ENCODE data around the gene RTN4R. TPM values are rescaled to one million over a fixed set of nuclear protein-coding genes. Genes with fewer than 3 reads are reported as not detected.

Gene RTN4R
- total RNA-seq, 1 donor from 2014 or later = 2.9 TPM

GRCh38 chr22:20316844-20317401 lies 48.8 kb upstream of the RTN4R start:
- H3K27me3 ChIP-seq (ENCODE audit: insufficient read depth, low read length) = no peaks in the 10 kb centered on the region
- TF ChIP-seq EZH2 (IDR thresholded peaks at IDR 0.05; ENCODE audit: insufficient read depth, low read length) (no peak), CTCF (IDR thresholded peaks at IDR 0.05; ENCODE audit: insufficient read depth, low read depth, low read length) (no peak)
- Mint-ChIP-seq H3K9me3 (ENCODE audit: unreplicated experiment) (no peaks in the 10 kb centered on the region), H3K36me3 (ENCODE audit: low read depth, unreplicated experiment) (no peaks in the 10 kb centered on the region), H3K27me3 (ENCODE audit: low read depth, unreplicated experiment) (no peaks in the 10 kb centered on the region), H3K4me3 (ENCODE audit: unreplicated experiment) (no peak overlapping the region), H3K4me1 (ENCODE audit: low read depth, unreplicated experiment) (peaks cover 18% of the 10 kb centered on the region), H3K27ac (ENCODE audit: unreplicated experiment) (no peak overlapping the region)
- peaks cover 28% of the 10 kb centered on the region for H4K20me1 ChIP-seq (ENCODE audit: insufficient read depth, low read length)
- no peak overlapping the region for H3K27ac ChIP-seq (ENCODE audit: low read depth, low read length)
- H3K9me3 ChIP-seq (ENCODE audit: insufficient read depth, low read depth, low read length) = no peaks in the 10 kb centered on the region
- FAIRE-seq (no peak), DNase-seq (ENCODE audit: low read depth) (no peak)
- H3K4me1 ChIP-seq (ENCODE audit: insufficient read depth, low read length) = peaks cover 14% of the 10 kb centered on the region
- no peak overlapping the region for H3K4me2 ChIP-seq (ENCODE audit: low read length)
- no peak overlapping the region for H2AFZ ChIP-seq (ENCODE audit: low read depth, low read length)
- H3K36me3 ChIP-seq (ENCODE audit: insufficient read depth, low read length) = no peaks in the 10 kb centered on the region
- H3K4me3 ChIP-seq (ENCODE audit: insufficient read depth, low read depth, low read length) = no peak overlapping the region
- peaks cover 13% of the 10 kb centered on the region for H3K79me2 ChIP-seq (ENCODE audit: insufficient read depth, low read length)
- H3K9ac ChIP-seq (ENCODE audit: low read length) = no peak overlapping the region

- H4K20me1 ChIP-seq (ENCODE audit: insufficient read depth, low read length) = peaks cover 28% of the 10 kb centered on the region
- H3K27ac ChIP-seq (ENCODE audit: low read depth, low read length) = no peak overlapping the region
- no peaks in the 10 kb centered on the region for H3K36me3 ChIP-seq (ENCODE audit: insufficient read depth, low read length)
- no peak for DNase-seq (ENCODE audit: low read depth)
- H3K9ac ChIP-seq (ENCODE audit: low read length) = no peak overlapping the region
- no peak overlapping the region for H3K4me2 ChIP-seq (ENCODE audit: low read length)
- Mint-ChIP-seq H3K27ac (ENCODE audit: unreplicated experiment) (no peak overlapping the region), H3K27me3 (ENCODE audit: low read depth, unreplicated experiment) (no peaks in the 10 kb centered on the region), H3K9me3 (ENCODE audit: unreplicated experiment) (no peaks in the 10 kb centered on the region), H3K36me3 (ENCODE audit: low read depth, unreplicated experiment) (no peaks in the 10 kb centered on the region), H3K4me3 (ENCODE audit: unreplicated experiment) (no peak overlapping the region), H3K4me1 (ENCODE audit: low read depth, unreplicated experiment) (peaks cover 14% of the 10 kb centered on the region)
- H3K9me3 ChIP-seq (ENCODE audit: insufficient read depth, low read depth, low read length) = no peaks in the 10 kb centered on the region
- TF ChIP-seq EZH2 (IDR thresholded peaks at IDR 0.05; ENCODE audit: insufficient read depth, low read length) (no peak), CTCF (IDR thresholded peaks at IDR 0.05; ENCODE audit: insufficient read depth, low read depth, low read length) (no peak)
- H3K4me3 ChIP-seq (ENCODE audit: insufficient read depth, low read depth, low read length) = no peak overlapping the region
- peaks cover 13% of the 10 kb centered on the region for H3K79me2 ChIP-seq (ENCODE audit: insufficient read depth, low read length)
- H3K4me1 ChIP-seq (ENCODE audit: insufficient read depth, low read length) = peaks cover 14% of the 10 kb centered on the region
- H2AFZ ChIP-seq (ENCODE audit: low read depth, low read length) = no peak overlapping the region
- FAIRE-seq = no peak
- no peaks in the 10 kb centered on the region for H3K27me3 ChIP-seq (ENCODE audit: insufficient read depth, low read length)
These were observed 48.2 kb upstream of the RTN4R start for GRCh38 chr22:20316217-20316843.
